GM06990 (cell line): ENCODE results near the gene SUMO4.

Experiments
- DNase-seq: peaks from one replicate; pipeline ENCODE4 v3.0.0-alpha.2; 2011; ENCODE audit not compliant: insufficient read length; ENCODE audit errors: extremely low read depth
- H3K27me3 ChIP-seq: replicated peaks from 2 replicates; pipeline ENCODE4 v1.6.0; 2011; ENCODE audit warnings: low read length; ENCODE audit not compliant: control insufficient read depth, insufficient read depth
- H3K36me3 ChIP-seq: 2 replicates; pipeline ENCODE4 v1.5.1; 2011; ENCODE audit warnings: low read length; ENCODE audit not compliant: control insufficient read depth, insufficient read depth
- H3K4me3 ChIP-seq: replicated peaks from 2 replicates; pipeline ENCODE4 v1.5.1; 2011; ENCODE audit warnings: low read depth, mild to moderate bottlenecking, control low read depth, low read length
- CTCF ChIP-seq: IDR thresholded peaks from 2 replicates; pipeline ENCODE4 v1.5.1; 2011; ENCODE audit warnings: low read length, control low read depth, mild to moderate bottlenecking, inconsistent platforms; ENCODE audit not compliant: insufficient read depth, poor library complexity, severe bottlenecking

Gene SUMO4

GRCh38 chr6:149435919-149436586, 36.0 kb downstream of the SUMO4 start:
- H3K36me3 ChIP-seq: no peaks in the 10 kb centered on the region
- DNase-seq: no peak
- no peaks in the 10 kb centered on the region for H3K27me3 ChIP-seq
- no peak for TF ChIP-seq CTCF
- H3K4me3 ChIP-seq: no peak overlapping the region

DNA sequence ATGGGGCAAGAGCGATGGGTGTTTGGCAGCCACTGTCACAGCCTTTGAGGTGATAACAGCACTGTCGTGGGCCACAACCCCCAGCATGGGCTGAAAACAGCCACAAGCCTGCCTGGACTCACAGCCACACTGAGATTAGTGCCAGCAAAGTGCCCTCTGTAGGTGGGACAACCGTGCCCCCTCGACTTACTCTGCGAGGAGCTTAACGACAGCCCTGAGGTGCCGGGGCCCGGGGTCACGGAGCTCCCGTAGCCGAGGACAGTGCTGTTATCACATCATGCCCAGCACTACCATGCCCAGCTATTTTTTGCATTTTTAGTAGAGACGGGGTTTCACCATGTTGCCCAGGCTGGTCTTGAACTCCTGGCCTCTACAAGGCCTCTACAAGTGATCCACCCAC, 36.6 kb downstream of the SUMO4 start:
- TF ChIP-seq CTCF: no peak
- H3K36me3 ChIP-seq: no peaks in the 10 kb centered on the region
- H3K4me3 ChIP-seq: no peak overlapping the region
- DNase-seq: no peak
- no peaks in the 10 kb centered on the region for H3K27me3 ChIP-seq

GRCh38 chr6:149437212-149437611, 37.1 kb downstream of the SUMO4 start:
- H3K4me3 ChIP-seq: no peak overlapping the region
- TF ChIP-seq CTCF: no peak
- H3K27me3 ChIP-seq: no peaks in the 10 kb centered on the region
- DNase-seq: no peak
- no peaks in the 10 kb centered on the region for H3K36me3 ChIP-seq

- no peak overlapping the region for H3K4me3 ChIP-seq
- no peak for TF ChIP-seq CTCF
- H3K27me3 ChIP-seq: no peaks in the 10 kb centered on the region
- H3K36me3 ChIP-seq: no peaks in the 10 kb centered on the region
- DNase-seq: no peak
Observed at GRCh38 chr6:149438855-149439254, 38.8 kb downstream of the SUMO4 start.

- DNase-seq: no peak
- Histone ChIP-seq H3K4me3 (no peak overlapping the region), H3K36me3 (0 out of 2 replicates have a peak, but pooled peaks cover 1% of the 10 kb centered on the region), H3K27me3 (no peaks in the 10 kb centered on the region)
- no peak for TF ChIP-seq CTCF
Observed at GRCh38 chr6:149439626-149440025, 39.6 kb downstream of the SUMO4 start.
